Left cardiac atrium (tissue), 4 donors: ENCODE measurements around the gene PHYHIPL. TPM values are rescaled to one million over a fixed set of nuclear protein-coding genes. Genes with fewer than 3 reads are reported as not detected.
A peak's percentile ranks its signal among the peaks of the same experiment; 100 is the strongest.

ENCODE experiments used
- ATAC-seq, 2 donors: fragments of 200-7000 bp; cut with Tn5 transposase; one replicate each; pipeline ENCODE4 v1.9.1; 2020; ENCODE audit warnings: mild to moderate bottlenecking in 2 of 2, moderate library complexity in 2 of 2
- DNase-seq: peaks from one replicate; pipeline ENCODE4 v3.0.0-alpha.2; 2020
- intact Hi-C, 2 donors: fragments of 100-400 bp; cut with DNase I; formaldehyde crosslinking; loops; one replicate each; pipeline versions ENCODE4 v1.14.1 to v1.15.1; 2022 to 2023
- long read RNA-seq: library from polyadenylated mRNA; unstranded; transcript quantifications from one replicate; pipeline ENCODE4 v2.0.0, GENCODE V29; 2021
- total RNA-seq, 2 donors: library from RNA; stranded (reverse); fragmentation: NEBNext Ultra II Directional; extraction: Animal tissue kit (Norgen Biotek cat#: 25700); gene quantifications; one replicate each; pipeline ENCODE4 v1.2.1, GENCODE V29; 2021
- donor health status: DM: no; HTN: yes; CAD: no.
- donor health status: DM: no; HTN: yes; CAD: no; lungs with severe emphysema.
- donor health status: DM: yes; HTN: yes; CAD: no.
- donor health status: Dilated cardiomyopathy.

Gene PHYHIPL
- total RNA-seq: under 1 TPM in 1 of 2 donors, not detected in 1; 0.09 TPM
- long read RNA-seq: 0 reads

DNA sequence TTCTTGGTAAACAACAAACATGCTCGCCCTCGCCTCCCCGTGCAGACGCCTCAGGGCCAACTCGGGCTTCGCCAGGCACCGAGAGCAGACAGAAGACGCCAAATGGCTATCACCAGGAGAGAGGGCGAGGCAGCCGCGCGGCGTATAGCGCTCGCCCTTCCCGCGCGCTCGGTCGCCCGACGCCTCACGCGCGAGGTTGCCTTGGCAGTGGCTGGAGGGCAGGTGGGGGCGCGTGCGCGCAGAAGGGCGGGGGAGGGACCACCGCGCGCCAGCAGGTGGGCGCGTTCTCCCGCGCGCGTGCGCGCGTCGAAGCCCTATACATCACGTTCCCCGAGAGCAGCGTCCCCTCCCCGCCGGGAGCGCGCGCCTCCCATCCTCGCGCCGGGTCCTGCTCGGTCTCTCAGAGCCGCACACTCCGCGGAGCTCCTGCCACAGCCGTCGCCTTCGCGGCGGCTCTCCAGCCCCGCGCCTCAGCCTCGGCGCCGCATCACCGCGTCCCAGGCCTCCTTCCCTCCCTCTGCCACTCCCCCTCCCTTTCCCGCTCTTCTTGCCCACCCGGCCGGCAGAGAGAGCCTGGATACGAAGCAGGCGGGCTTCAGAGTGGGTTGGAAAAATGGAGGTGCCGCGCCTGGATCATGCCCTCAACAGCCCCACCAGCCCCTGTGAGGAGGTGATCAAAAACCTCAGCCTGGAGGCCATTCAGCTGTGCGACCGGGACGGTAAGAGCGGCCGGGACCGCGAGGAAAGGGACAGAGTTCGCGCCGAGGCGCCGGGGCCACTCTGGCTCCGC lies at the start of gene PHYHIPL:
Gene PHYHIPL (plus strand): TSS at position 403 of the 790 bp plus-strand sequence. CDS start 211 bp downstream, at position 614.
- ATAC-seq (peak; percentile 44 to 71), DNase-seq (no peak)
- intact Hi-C loops: no loop called here

GRCh38 chr10:59126991-59127390 lies 49.5 kb upstream of the PHYHIPL start:
- ATAC-seq: no peak
- DNase-seq: no peak
- intact Hi-C loops: no loop called here

- no peak for ATAC-seq
- no peak for DNase-seq
- intact Hi-C loops: no loop called here
These were observed 48.5 kb upstream of the PHYHIPL start for GRCh38 chr10:59127991-59128390.

DNA sequence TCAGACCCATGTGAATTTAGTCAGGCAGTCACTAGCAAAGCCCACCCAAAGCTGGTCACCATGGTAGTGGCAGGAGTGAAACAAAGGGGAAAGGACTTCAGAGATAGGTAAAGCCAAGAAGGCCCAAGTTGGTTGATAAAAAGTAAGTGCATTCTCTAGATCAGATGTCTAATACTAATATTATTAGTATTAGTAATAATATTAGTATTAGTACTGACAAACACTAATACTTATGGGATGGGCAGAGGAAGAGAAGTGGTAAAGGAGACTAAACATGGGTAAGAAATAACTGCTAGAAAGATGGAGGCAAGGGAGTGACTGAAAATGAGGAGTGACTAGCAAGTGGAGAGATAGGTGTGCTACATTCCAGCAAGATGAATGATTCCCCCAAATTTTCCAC lies 46.6 kb upstream of the PHYHIPL start:
- ATAC-seq: no peak
- intact Hi-C loops: no loop called here
- no peak for DNase-seq

- intact Hi-C loops: no loop called here
- DNase-seq: no peak
- ATAC-seq: no peak
These were observed 44.8 kb upstream of the PHYHIPL start for GRCh38 chr10:59131666-59132065.

DNA sequence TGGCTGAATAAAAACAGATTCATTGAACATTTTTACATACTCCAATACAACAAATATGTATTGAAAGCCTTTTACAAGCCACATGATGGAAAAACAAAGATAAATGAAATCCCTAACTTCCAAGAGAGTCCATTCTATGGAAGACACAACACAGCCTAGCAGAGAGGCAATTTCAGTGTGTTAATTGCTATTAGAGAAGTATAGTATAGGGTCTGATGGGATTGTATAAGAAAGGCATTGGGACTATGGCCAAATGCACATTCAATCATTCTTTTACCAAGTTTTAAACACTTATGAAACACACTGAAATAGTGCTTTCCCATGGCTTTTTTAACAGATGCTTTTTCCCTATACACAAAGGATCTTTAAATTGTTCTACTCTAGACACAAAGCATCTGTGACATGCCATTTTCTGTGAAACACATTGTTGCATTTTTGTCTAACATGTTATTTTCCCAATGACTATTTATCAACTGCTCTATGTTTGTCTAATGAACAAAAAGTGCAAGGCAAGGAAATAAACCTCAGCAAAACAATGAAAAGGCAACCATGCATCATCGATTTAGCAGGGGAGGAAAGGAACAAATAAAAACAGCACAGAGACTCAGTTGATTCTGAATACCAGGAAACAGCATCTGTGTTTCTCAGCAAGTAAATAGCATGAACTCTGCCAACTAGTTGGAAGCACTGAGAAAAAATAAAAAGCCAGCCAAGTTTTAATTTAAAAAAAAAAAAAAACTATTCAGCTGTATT lies 42.4 kb upstream of the PHYHIPL start:
- ATAC-seq (no peak), DNase-seq (no peak)
- intact Hi-C loops: no loop called here

- intact Hi-C loops: no loop called here
- DNase-seq (no peak), ATAC-seq (no peak)
These were observed 41.7 kb upstream of the PHYHIPL start for GRCh38 chr10:59134785-59135184.

- ATAC-seq: no peak
- intact Hi-C loops: no loop called here
- no peak for DNase-seq
These were observed 41.2 kb upstream of the PHYHIPL start for GRCh38 chr10:59135275-59135674.

DNA sequence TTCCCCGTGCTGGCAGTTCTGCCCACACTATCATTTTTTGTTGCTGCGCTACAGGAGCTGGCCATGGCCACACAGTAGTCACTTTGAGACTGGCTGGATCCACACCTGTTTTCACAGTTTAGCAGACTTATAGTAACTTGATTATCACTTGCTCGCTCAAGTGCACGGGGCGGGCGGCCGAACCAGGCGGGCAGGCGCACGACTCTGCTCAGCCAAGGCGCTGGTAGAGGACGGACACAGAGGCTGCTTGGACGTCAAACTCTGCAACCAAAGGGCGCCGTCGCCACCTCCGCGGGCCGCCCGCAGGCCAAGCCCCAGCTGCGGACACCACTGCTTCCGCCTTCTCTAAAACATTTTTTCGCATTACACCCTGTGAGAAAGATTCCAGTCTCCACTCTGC lies 38.4 kb upstream of the PHYHIPL start:
- intact Hi-C loops: no loop called here
- no peak for DNase-seq
- ATAC-seq: no peak

- no peak for DNase-seq
- ATAC-seq: no peak
- intact Hi-C loops: no loop called here
These were observed 32.9 kb upstream of the PHYHIPL start for GRCh38 chr10:59143544-59143943.

DNA sequence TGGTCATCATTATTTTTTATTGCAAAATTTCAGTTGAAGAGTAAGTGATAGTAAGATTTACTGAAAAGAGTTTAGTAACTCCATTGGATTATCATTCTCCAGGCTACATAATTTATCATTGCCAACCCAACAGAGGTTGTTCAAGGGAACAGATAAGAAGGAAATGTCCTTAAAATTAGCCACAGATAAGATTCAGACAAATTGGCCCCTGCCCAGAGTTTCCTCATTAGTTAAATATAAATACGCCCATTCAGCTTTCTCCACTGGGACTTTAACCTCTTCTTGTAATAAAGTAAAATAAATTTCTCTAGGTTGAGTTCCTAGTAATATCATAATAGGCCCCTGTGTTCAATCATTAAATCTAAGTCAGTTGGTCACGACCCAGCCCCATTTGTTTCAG lies 27.7 kb upstream of the PHYHIPL start:
- intact Hi-C loops: no loop called here
- ATAC-seq (no peak), DNase-seq (no peak)

GRCh38 chr10:59155556-59155955 lies 20.9 kb upstream of the PHYHIPL start:
- ATAC-seq: no peak
- no peak for DNase-seq
- intact Hi-C loops: no loop called here

- DNase-seq (no peak), ATAC-seq (no peak)
- intact Hi-C loops: no loop called here
These were observed 8.9 kb upstream of the PHYHIPL start for GRCh38 chr10:59167512-59167911.

GRCh38 chr10:59172567-59172966 lies 3.9 kb upstream of the PHYHIPL start:
- DNase-seq (no peak), ATAC-seq (no peak)
- intact Hi-C loops: no loop called here

DNA sequence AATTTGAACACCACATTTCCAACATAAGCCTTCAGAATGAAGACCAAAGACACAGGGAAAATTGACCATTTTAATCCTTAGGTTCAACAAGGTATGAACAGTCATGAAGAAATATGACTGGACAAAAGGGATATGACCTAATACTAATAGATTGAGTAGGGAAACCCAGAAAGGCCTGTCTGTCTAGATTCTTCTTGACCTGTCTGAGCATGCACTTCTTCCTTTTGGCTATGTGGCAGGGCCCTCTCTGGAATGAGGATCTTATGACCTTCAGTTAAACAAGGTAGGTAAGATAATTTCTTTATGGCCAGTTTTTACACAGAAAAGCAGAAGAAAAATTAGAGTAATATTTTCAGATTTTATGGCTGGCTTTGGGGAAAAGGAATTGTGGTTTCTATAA lies 3.0 kb upstream of the PHYHIPL start:
- ATAC-seq: no peak
- DNase-seq: no peak
- intact Hi-C loops: no loop called here

- peak in 1 of 2 donors; percentile 17 for ATAC-seq
- no peak for DNase-seq
- intact Hi-C loops: no loop called here
These were observed 754 bp upstream of the PHYHIPL start for GRCh38 chr10:59175538-59176240.

DNA sequence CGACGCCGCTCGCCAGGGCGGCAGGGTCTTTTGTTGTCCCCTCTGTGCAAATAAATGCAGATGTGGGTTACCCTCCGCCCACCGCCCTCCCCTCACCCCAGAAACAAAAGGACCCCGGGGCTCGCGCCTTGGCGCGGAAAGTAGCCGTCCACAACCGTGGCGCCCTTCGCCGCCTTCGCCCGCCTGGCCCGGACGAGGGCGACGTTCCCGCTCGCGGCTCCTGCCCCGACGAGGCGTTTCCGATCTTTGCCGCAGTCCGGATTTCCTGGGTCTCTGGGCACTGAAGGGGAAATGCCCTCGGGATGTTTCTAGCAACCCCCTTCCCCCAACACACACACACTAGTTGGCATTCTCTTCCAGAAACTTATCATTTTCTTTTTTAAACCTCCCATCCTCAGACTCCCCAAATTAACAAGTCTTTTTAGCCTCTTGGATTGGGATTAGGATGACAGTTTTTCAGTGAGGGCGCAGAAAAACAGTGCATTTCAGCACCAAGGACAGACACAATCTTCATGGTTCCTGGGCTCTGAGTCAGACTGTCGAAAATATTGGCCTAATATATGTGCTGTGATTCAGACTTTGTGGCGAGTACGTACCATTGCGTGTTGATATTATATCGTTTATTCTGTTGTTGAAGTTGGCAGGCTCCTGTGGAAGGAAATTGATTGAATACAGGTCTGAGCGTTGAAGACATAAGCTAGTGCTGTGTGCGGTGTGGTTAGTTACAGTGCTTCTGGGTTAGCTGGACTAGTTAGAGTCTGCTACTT lies 771 bp downstream of the PHYHIPL start:
- ATAC-seq (peak; percentile 68 to 81), DNase-seq (no peak)
- intact Hi-C loops: no loop called here

- DNase-seq (no peak), ATAC-seq (no peak)
- intact Hi-C loops: no loop called here
These were observed 1.4 kb downstream of the PHYHIPL start for GRCh38 chr10:59177836-59178235.

- ATAC-seq (no peak), DNase-seq (no peak)
- intact Hi-C loops: no loop called here
These were observed 2.6 kb downstream of the PHYHIPL start for GRCh38 chr10:59179068-59179467.
